Activated CD8-positive, alpha-beta T cell treated with anti-CD3 and anti-CD28 coated beads, Interleukin-2, amount 10 ng/mL, durations not matched to agents 7 days and 5 days (primary cell): ENCODE measurements around the gene ANGPTL4. TPM values are rescaled to one million over a fixed set of nuclear protein-coding genes. Genes with fewer than 3 reads are reported as not detected.
"Not testable (repeated sequence)": the region's sequence is repeated elsewhere in the genome, so short reads cannot be mapped to it uniquely, and the experiment has no call there.

ENCODE experiments used
- ATAC-seq: fragments of 150-1000 bp; cut with Tn5 transposase; one replicate; pipeline ENCODE4 v1.10.0; 2021; ENCODE audit warnings: moderate library complexity
- CTCF ChIA-PET: fragments of 350-600 bp; sonication (Branson Sonifier 250); formaldehyde crosslinking; loops from one replicate; lab custom pipeline; 2021; ENCODE audit warnings: antibody characterized with exemption; lab: Charles Lee
- POLR2A ChIA-PET: fragments of 350-600 bp; sonication (Branson Sonifier 250); formaldehyde crosslinking; loops from one replicate; lab custom pipeline; 2021; ENCODE audit warnings: antibody characterized with exemption; lab: Charles Lee
- DNase-seq: peaks from one replicate; pipeline ENCODE4 v3.0.0-alpha.2; 2020
- H3K27ac Mint-ChIP-seq: one replicate; pipeline ENCODE4 v1.8.0; 2021; ENCODE audit warnings: mild to moderate bottlenecking, mixed read lengths
- H3K27me3 Mint-ChIP-seq: one replicate; pipeline ENCODE4 v1.8.0; 2021; ENCODE audit warnings: low read depth, mixed read lengths
- H3K36me3 Mint-ChIP-seq: one replicate; pipeline ENCODE4 v1.8.0; 2021; ENCODE audit warnings: low read depth, mixed read lengths
- H3K4me1 Mint-ChIP-seq: one replicate; pipeline ENCODE4 v1.8.0; 2021; ENCODE audit warnings: low read depth, mixed read lengths
- H3K4me3 Mint-ChIP-seq: one replicate; pipeline ENCODE4 v1.8.0; 2021; ENCODE audit warnings: mild to moderate bottlenecking, mixed read lengths
- H3K9me3 Mint-ChIP-seq: one replicate; pipeline ENCODE4 v1.8.0; 2022; ENCODE audit warnings: mixed read lengths; ENCODE audit not compliant: insufficient read depth
- total RNA-seq, 2 experiments: library from RNA; stranded (reverse); gene quantifications; one replicate each; pipeline ENCODE4 v1.2.3, GENCODE V29; 2021

Gene ANGPTL4
- total RNA-seq, 2 experiments from 2014 or later = not detected

DNA sequence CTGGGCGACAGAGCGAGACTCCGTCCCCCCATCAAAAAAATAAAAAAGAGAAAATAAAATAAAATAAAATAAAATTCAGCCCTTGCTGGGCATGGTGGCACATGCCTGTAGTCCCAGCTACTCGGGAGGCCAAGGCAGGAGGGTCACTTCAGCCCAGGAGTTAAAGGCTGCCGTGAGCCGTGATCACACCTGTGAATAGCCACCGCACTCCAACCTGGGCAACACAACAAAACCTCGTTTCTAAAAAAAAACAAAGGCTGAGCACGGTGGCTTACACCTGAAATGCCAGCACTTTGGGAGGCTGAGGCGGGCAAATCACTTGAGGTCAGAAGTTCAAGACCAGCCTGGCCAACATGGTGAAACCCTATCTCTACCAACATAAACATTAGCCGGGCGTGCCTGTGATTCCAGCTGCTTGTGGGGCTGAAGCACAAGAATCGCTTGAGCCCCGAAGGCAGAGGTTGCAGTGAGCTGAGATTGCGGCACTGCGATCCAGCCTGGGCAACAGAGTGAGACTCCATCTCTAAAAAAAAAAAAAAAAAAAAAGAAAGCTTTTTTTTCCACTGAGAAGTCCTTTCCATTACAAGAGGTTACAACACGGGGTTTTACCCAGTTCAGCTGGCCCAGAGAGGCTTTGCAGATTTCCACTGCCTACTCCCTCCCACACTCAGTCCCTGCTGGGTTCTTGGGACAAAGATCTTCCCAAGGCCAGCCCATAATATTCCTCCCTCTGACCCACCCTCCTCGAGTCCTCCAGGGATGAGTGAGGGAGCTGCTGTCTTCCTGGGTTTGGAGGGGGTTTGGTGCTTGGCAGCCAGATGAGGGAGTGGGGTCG lies 6.4 kb downstream of the ANGPTL4 start:
- no peak for ATAC-seq
- Mint-ChIP-seq H3K36me3 (no peaks in the 10 kb centered on the region), H3K27me3 (peaks cover 28% of the 10 kb centered on the region), H3K4me1 (peaks cover 6% of the 10 kb centered on the region), H3K4me3 (no peak overlapping the region), H3K9me3 (no peaks in the 10 kb centered on the region), H3K27ac (no peak overlapping the region)
- POLR2A ChIA-PET = no interaction called here
- CTCF ChIA-PET = interaction anchor here (0.8 to 4.0 kb wide), 2 partner anchors 16 to 206 kb away, joined by 3 to 24 read pairs; partner anchors contain the start of gene MYO1F
- no peak for DNase-seq

- DNase-seq (no peak), ATAC-seq (no peak)
- no peak overlapping the region for H3K4me3 Mint-ChIP-seq
- peaks cover 8% of the 10 kb centered on the region for H3K4me1 Mint-ChIP-seq
- POLR2A ChIA-PET = no interaction called here
- CTCF ChIA-PET = interaction anchor here (0.8 to 4.0 kb wide), 2 partner anchors 17 to 206 kb away, joined by 3 to 24 read pairs; partner anchors contain the start of gene MYO1F
- no peak overlapping the region for H3K27ac Mint-ChIP-seq
- H3K9me3 Mint-ChIP-seq = no peaks in the 10 kb centered on the region
- peaks cover 20% of the 10 kb centered on the region for H3K27me3 Mint-ChIP-seq
- H3K36me3 Mint-ChIP-seq = no peaks in the 10 kb centered on the region
Observed at GRCh38 chr19:8371011-8371804, 7.3 kb downstream of the ANGPTL4 start.

- Mint-ChIP-seq H3K4me1 (peaks cover 21% of the 10 kb centered on the region), H3K27me3 (no peaks in the 10 kb centered on the region), H3K36me3 (no peaks in the 10 kb centered on the region), H3K9me3 (no peaks in the 10 kb centered on the region), H3K4me3 (no peak overlapping the region), H3K27ac (no peak overlapping the region)
- CTCF ChIA-PET = no interaction called here
- POLR2A ChIA-PET = no interaction called here
- no peak for ATAC-seq
- no peak for DNase-seq
Observed at GRCh38 chr19:8373867-8374813, 10.2 kb downstream of the ANGPTL4 start.

- not testable (repeated sequence) for H3K4me3 Mint-ChIP-seq, H3K27ac Mint-ChIP-seq, H3K9me3 Mint-ChIP-seq, DNase-seq, H3K27me3 Mint-ChIP-seq, ATAC-seq, H3K36me3 Mint-ChIP-seq
- ChIA-PET POLR2A (interaction anchor here (0.7 kb wide), 1 partner anchor 54 kb away, joined by 3 read pairs; the partner anchor contains the start of genes NDUFA7 and RPS28), CTCF (interaction anchor here (5.0 kb wide), 1 partner anchor 22 kb away, joined by 27 read pairs; no protein-coding TSS in a partner anchor)
- H3K4me1 Mint-ChIP-seq = peaks cover 25% of the 10 kb centered on the region
Observed at GRCh38 chr19:8375766-8376165, 11.8 kb downstream of the ANGPTL4 start.

DNA sequence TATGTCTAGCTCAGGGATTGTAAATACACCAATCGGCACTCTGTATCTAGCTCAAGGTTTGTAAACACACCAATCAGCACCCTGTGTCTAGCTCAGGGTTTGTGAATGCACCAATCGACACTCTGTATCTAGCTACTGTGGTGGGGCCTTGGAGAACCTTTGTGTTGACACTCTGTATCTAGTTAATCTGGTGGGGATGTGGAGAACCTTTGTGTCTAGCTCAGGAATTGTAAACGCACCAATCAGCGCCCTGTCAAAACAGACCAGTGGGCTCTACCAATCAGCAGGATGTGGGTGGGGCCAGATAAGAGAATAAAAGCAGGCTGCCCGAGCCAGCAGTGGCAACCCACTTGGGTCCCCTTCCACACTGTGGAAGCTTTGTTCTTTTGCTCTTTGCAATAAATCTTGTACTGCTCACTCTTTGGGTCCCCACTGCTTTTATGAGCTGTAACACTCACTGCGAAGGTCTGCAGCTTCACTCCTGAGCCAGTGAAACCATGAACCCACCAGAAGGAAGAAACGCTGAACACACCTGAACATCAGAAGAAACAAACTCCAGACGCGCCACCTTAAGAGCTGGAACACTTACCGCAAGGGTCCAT lies 12.5 kb downstream of the ANGPTL4 start:
- not testable (repeated sequence) for H3K36me3 Mint-ChIP-seq, H3K27ac Mint-ChIP-seq, ATAC-seq, DNase-seq, H3K9me3 Mint-ChIP-seq, H3K27me3 Mint-ChIP-seq, H3K4me3 Mint-ChIP-seq
- H3K4me1 Mint-ChIP-seq = peaks cover 25% of the 10 kb centered on the region
- POLR2A ChIA-PET = interaction anchor here (0.7 to 1.8 kb wide), 2 partner anchors 13 to 55 kb away, joined by 3 read pairs; partner anchors contain the start of genes NDUFA7 and RPS28
- CTCF ChIA-PET = interaction anchor here (1.6 to 5.0 kb wide), 2 partner anchors 14 to 23 kb away, joined by 7 to 27 read pairs; partner anchors contain the start of gene ANGPTL4

DNA sequence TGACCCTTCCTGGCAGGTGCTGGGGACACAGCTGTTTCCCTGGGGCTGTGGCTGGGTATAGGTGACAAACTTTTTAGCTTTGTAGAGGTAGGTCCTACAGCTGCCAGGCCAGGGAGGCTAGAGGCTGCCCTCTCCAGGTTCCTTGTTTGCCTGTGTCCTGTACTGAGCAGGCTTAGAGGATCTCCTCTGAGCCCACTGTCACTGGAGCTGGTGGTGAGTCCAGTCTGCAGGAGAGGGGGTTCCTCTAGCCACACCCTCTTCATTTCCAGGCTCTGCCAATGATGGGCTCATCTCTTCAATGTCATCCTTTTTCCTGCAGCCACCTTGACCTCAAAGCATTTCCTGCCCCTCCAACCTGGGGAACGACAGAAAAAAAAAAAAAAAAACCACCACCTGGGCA lies 13.6 kb downstream of the ANGPTL4 start:
- H3K27ac Mint-ChIP-seq = peak overlapping the region; percentile 25
- no peaks in the 10 kb centered on the region for H3K27me3 Mint-ChIP-seq
- H3K36me3 Mint-ChIP-seq = no peaks in the 10 kb centered on the region
- H3K4me1 Mint-ChIP-seq = peaks cover 25% of the 10 kb centered on the region
- CTCF ChIA-PET = interaction anchor here (0.6 to 5.0 kb wide), 3 partner anchors 15 to 126 kb away, joined by 3 to 27 read pairs (median 7); partner anchors contain the start of gene ANGPTL4
- H3K9me3 Mint-ChIP-seq = no peaks in the 10 kb centered on the region
- DNase-seq = no peak
- peak; percentile 55 for ATAC-seq
- H3K4me3 Mint-ChIP-seq = no peak overlapping the region
- POLR2A ChIA-PET = interaction anchor here (1.8 kb wide), 1 partner anchor 12 kb away, joined by 3 read pairs; no protein-coding TSS in a partner anchor

DNA sequence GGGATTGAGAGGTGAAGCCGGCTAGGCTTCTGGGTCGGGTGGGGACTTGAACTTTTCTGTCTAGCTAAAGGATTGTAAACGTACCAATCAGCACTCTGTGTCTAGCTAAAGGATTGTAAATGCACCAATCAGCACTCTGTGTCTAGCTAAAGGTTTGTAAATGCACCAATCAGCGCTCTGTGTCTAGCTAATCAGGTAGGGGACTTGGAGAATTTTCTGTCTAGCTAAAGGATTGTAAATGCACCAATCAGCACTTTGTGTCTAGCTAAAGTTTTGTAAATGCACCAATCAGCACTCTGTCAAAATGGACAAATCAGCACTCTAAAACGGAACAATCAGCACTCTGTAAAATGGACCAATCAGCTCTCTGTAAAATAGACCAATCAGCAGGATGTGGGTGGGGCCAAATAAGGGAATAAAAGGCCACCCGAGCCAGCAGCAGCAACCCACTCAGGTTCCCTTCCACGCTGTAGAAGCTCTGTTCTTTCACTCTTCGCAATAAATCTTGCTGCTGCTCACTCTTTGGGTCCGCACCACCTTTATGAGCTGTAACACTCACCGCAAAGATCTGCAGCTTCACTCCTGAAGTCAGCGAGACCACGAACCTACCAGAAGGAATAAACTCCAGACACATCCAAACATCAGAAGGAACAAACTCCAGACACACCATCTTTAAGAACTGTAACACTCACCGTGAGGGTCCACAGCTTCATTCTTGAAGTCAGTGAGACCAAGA lies 15.4 kb downstream of the ANGPTL4 start:
- H3K9me3 Mint-ChIP-seq, H3K27me3 Mint-ChIP-seq, DNase-seq, H3K36me3 Mint-ChIP-seq, H3K4me3 Mint-ChIP-seq, ATAC-seq: not testable (repeated sequence)
- Mint-ChIP-seq H3K4me1 (peaks cover 23% of the 10 kb centered on the region), H3K27ac (peak overlapping the region; percentile 43)
- POLR2A ChIA-PET = interaction anchor here (0.6 to 1.1 kb wide), 2 partner anchors 11 to 67 kb away, joined by 3 read pairs; partner anchors contain the start of gene RAB11B
- CTCF ChIA-PET = interaction anchor here (1.3 to 5.0 kb wide), 2 partner anchors 14 to 25 kb away, joined by 3 to 27 read pairs; no protein-coding TSS in a partner anchor

GRCh38 chr19:8384569-8384968 lies 20.6 kb downstream of the ANGPTL4 start:
- ChIA-PET CTCF (interaction anchor here (2.8 kb wide), 1 partner anchor 31 kb away, joined by 14 read pairs; no protein-coding TSS in a partner anchor), POLR2A (interaction anchor here (0.7 kb wide), 1 partner anchor 212 kb away, joined by 4 read pairs; no protein-coding TSS in a partner anchor)
- not testable (repeated sequence) for H3K4me3 Mint-ChIP-seq, H3K9me3 Mint-ChIP-seq, ATAC-seq, H3K4me1 Mint-ChIP-seq, H3K27me3 Mint-ChIP-seq, DNase-seq, H3K27ac Mint-ChIP-seq
- H3K36me3 Mint-ChIP-seq = peaks cover 10% of the 10 kb centered on the region

GRCh38 chr19:8385103-8385502 lies 21.1 kb downstream of the ANGPTL4 start:
- H3K4me1 Mint-ChIP-seq, H3K27me3 Mint-ChIP-seq, H3K9me3 Mint-ChIP-seq, CTCF ChIA-PET, ATAC-seq, H3K4me3 Mint-ChIP-seq, H3K27ac Mint-ChIP-seq, DNase-seq: not testable (repeated sequence)
- POLR2A ChIA-PET = interaction anchor here (0.7 kb wide), 1 partner anchor 211 kb away, joined by 4 read pairs; no protein-coding TSS in a partner anchor
- H3K36me3 Mint-ChIP-seq = peaks cover 10% of the 10 kb centered on the region

DNA sequence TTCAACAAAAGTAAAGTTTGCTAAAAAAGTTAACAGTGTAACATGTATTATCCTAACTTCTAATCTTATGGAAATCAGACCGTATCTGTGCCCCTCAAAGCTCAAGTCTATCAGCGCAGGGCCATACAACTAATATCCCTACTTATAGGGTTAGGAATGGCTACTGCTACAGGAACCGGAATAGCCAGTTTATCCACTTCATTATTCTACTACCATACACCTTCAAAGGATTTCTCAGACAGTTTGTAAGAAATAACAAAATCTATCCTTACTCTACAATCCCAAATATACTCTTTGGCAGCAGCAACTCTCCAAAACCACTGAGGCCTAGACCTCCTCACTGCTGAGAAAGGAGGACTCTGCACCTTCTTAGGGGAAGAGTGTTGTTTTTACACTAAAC lies 21.6 kb downstream of the ANGPTL4 start:
- H3K4me1 Mint-ChIP-seq, CTCF ChIA-PET, H3K27me3 Mint-ChIP-seq, DNase-seq, ATAC-seq, H3K9me3 Mint-ChIP-seq, H3K27ac Mint-ChIP-seq, H3K4me3 Mint-ChIP-seq: not testable (repeated sequence)
- POLR2A ChIA-PET = interaction anchor here (0.7 kb wide), 1 partner anchor 211 kb away, joined by 4 read pairs; no protein-coding TSS in a partner anchor
- peaks cover 10% of the 10 kb centered on the region for H3K36me3 Mint-ChIP-seq
